GM12878 (cell line): ENCODE results near the gene PPP3CA. TPM values are rescaled to one million over a fixed set of nuclear protein-coding genes. Genes with fewer than 3 reads are reported as not detected.

Experiments
- ATAC-seq: fragments of 200-7000 bp; cut with Tn5 transposase; 3 replicates; pipeline ENCODE4 v1.9.1; 2020; ENCODE audit warnings: mild to moderate bottlenecking, moderate library complexity
- BruUV-seq: library from RNA; stranded (reverse); fragments of 400-500 nt; replicated peaks from 2 replicates; lab custom pipeline; 2021; lab: Mats Ljungman, UMichigan
- CTCF ChIA-PET: fragments of 300-600 bp; sonication (Branson Sonifier 250); formaldehyde crosslinking; extraction: SDS; loops from one replicate; lab custom pipeline; 2021; ENCODE audit warnings: inconsistent platforms; lab: Yijun Ruan, JAX
- POLR2A ChIA-PET: fragments of 350-600 bp; formaldehyde crosslinking; extraction: SDS; loops from one replicate; lab custom pipeline; 2021; ENCODE audit warnings: inconsistent platforms; lab: Charles Lee
- RAD21 ChIA-PET: fragments of 300-600 bp; sonication (Branson Sonifier 250); formaldehyde crosslinking; loops from one replicate; lab custom pipeline; 2023; ENCODE audit warnings: antibody characterized with exemption; ENCODE audit not compliant: unreplicated experiment; lab: Charles Lee
- SMC1A ChIA-PET: fragments of 300-600 bp; sonication (Branson Sonifier 250); formaldehyde crosslinking; loops from one replicate; lab custom pipeline; 2023; ENCODE audit not compliant: unreplicated experiment, uncharacterized antibody; lab: Charles Lee
- DNase-seq: peaks from one replicate; pipeline ENCODE4 v3.0.0-alpha.2; 2011; ENCODE audit warnings: low read depth, low spot score
- FAIRE-seq: peaks from 3 replicates; lab custom pipeline; 2011; peaks lifted over from hg19 to GRCh38; lab: Jason Lieb, UNC
- H2AFZ ChIP-seq: 2 replicates; pipeline ENCODE4 v1.6.0; 2011; ENCODE audit warnings: low read depth, low read length, control low read depth; ENCODE audit not compliant: control insufficient read depth
- H3K27ac ChIP-seq: 2 replicates; pipeline ENCODE4 v1.5.1; 2011; ENCODE audit warnings: control low read depth; ENCODE audit not compliant: control insufficient read depth, insufficient read depth
- H3K27me3 ChIP-seq, 2 experiments: replicated peaks in 1 of 2; 2 replicates each; pipeline versions ENCODE4 v1.6.0 to v1.6.1; 2011; ENCODE audit warnings: low read length in 1 of 2; ENCODE audit not compliant: control insufficient read depth in 2 of 2, insufficient read depth in 2 of 2
- H3K36me3 ChIP-seq, 2 experiments: 2 replicates each; pipeline ENCODE4 v1.5.1; 2011; ENCODE audit warnings: low read length in 1 of 2; ENCODE audit not compliant: control insufficient read depth in 2 of 2, insufficient read depth in 2 of 2
- H3K4me1 ChIP-seq: 2 replicates; pipeline ENCODE4 v1.6.1; 2011; ENCODE audit warnings: mild to moderate bottlenecking, low read length, moderate library complexity, mixed read lengths; ENCODE audit not compliant: control insufficient read depth, insufficient read depth
- H3K4me2 ChIP-seq: 2 replicates; pipeline ENCODE4 v1.6.0; 2011; ENCODE audit warnings: control low read depth; ENCODE audit not compliant: control insufficient read depth, insufficient read depth
- H3K4me3 ChIP-seq: fragments of 200-600 bp; sonication (generic); 2 replicates; pipeline ENCODE4 v1.5.1; 2016
- H3K79me2 ChIP-seq: 2 replicates; pipeline ENCODE4 v1.6.0; 2011; ENCODE audit warnings: low read length; ENCODE audit not compliant: control insufficient read depth, insufficient read depth
- H3K9ac ChIP-seq: 2 replicates; pipeline ENCODE4 v1.8.0; 2011; ENCODE audit warnings: low read length, control low read depth, mixed read lengths; ENCODE audit not compliant: control insufficient read depth, insufficient read depth
- H3K9me3 ChIP-seq: replicated peaks from 3 replicates; pipeline ENCODE4 v1.5.1; 2011; ENCODE audit warnings: mild to moderate bottlenecking, low read length; ENCODE audit not compliant: control insufficient read depth, insufficient read depth
- H4K20me1 ChIP-seq: 2 replicates; pipeline ENCODE4 v1.6.0; 2011; ENCODE audit not compliant: control insufficient read depth, insufficient read depth
- ATF7 ChIP-seq: fragments of 450-650 bp; IDR thresholded peaks from 2 replicates; pipeline ENCODE4 v1.6.1; 2016; ENCODE audit warnings: low read depth, mild to moderate bottlenecking
- CHD1 ChIP-seq: IDR thresholded peaks from 2 replicates; pipeline ENCODE4 v1.6.1; 2012; ENCODE audit warnings: low read depth, low read length, improper control_type of control experiment
- E2F8 ChIP-seq: fragments of 450-650 bp; IDR thresholded peaks from 2 replicates; pipeline ENCODE4 v1.6.1; 2018; ENCODE audit warnings: mild to moderate bottlenecking, low read depth, moderate library complexity; ENCODE audit not compliant: partially characterized antibody
- EGR1 ChIP-seq, 2 experiments: IDR thresholded peaks; 1 replicate in 1 of 2; 2 replicates in 1 of 2; pipeline ENCODE4 v1.6.1; 2011 to 2012; ENCODE audit warnings: low read depth in 2 of 2, low read length in 2 of 2, borderline replicate concordance in 1 of 2, mild to moderate bottlenecking in 1 of 2, moderate library complexity in 1 of 2
- FOXM1 ChIP-seq: IDR thresholded peaks from 2 replicates; pipeline ENCODE4 v1.6.1; 2012; ENCODE audit warnings: low read depth, mild to moderate bottlenecking, inconsistent platforms, low read length, moderate library complexity
- HDGF ChIP-seq: fragments of 450-650 bp; IDR thresholded peaks from 2 replicates; pipeline ENCODE4 v1.6.1; 2016; ENCODE audit warnings: antibody characterized with exemption
- IKZF1 ChIP-seq: fragments of 450-650 bp; conservative IDR thresholded peaks from 2 replicates; pipeline ENCODE4 v1.6.1; 2017; ENCODE audit warnings: antibody characterized with exemption, mild to moderate bottlenecking
- MLLT1 ChIP-seq: fragments of 450-650 bp; IDR thresholded peaks from 2 replicates; pipeline ENCODE4 v1.6.1; 2016; ENCODE audit warnings: mild to moderate bottlenecking
- NR2C2 ChIP-seq: IDR thresholded peaks from 2 replicates; pipeline ENCODE4 v1.6.1; 2011; ENCODE audit warnings: borderline replicate concordance, low read depth; ENCODE audit not compliant: control insufficient read depth, insufficient read length
- NRF1 ChIP-seq: conservative IDR thresholded peaks from 2 replicates; pipeline ENCODE4 v1.6.1; 2011; ENCODE audit warnings: mild to moderate bottlenecking, low read depth, low read length, improper control_type of control experiment
- RFX5 ChIP-seq: IDR thresholded peaks from 2 replicates; pipeline ENCODE4 v1.6.1; 2011; ENCODE audit warnings: low read depth, low read length, improper control_type of control experiment
- RUNX3 ChIP-seq: IDR thresholded peaks from 2 replicates; pipeline ENCODE4 v1.6.1; 2012; ENCODE audit warnings: low read length, inconsistent platforms
- SIN3A ChIP-seq: IDR thresholded peaks from 2 replicates; pipeline ENCODE4 v1.6.1; 2012; ENCODE audit warnings: low read depth, low read length, improper control_type of control experiment
- SPI1 ChIP-seq: IDR thresholded peaks from 2 replicates; pipeline ENCODE4 v1.6.1; 2011; ENCODE audit warnings: low read depth, mild to moderate bottlenecking, low read length, moderate library complexity, borderline replicate concordance; ENCODE audit not compliant: insufficient read depth
- TAF1 ChIP-seq: IDR thresholded peaks from 2 replicates; pipeline ENCODE4 v1.6.1; 2011; ENCODE audit warnings: mild to moderate bottlenecking, low read depth, low read length, borderline replicate concordance
- ZNF384 ChIP-seq: IDR thresholded peaks from 2 replicates; pipeline ENCODE4 v1.6.1; 2012; ENCODE audit warnings: low read depth, mild to moderate bottlenecking, low read length, improper control_type of control experiment, borderline replicate concordance
- WGBS: methylation state at CpG from one replicate; pipeline ENCODE4 v1.1.6; 2016; ENCODE audit warnings: low lambda C conversion rate; ENCODE audit not compliant: insufficient replicate concordance, insufficient coverage; ENCODE audit errors: missing lambda C conversion rate; 5-methylcytosine and 5-hydroxymethylcytosine counted together
- in situ Hi-C: fragments of 300-500 bp; cut with MboI; formaldehyde crosslinking; loops from 9 replicates; pipeline ENCODE4 v1.14.3; 2018; ENCODE audit warnings: mixed read lengths
- intact Hi-C: fragments of 100-400 bp; cut with micrococcal nuclease; formaldehyde crosslinking; loops from one replicate; pipeline ENCODE4 v1.14.2; 2022; ENCODE audit not compliant: unreplicated experiment
- polyA plus RNA-seq, 11 experiments: library from polyadenylated mRNA; depleted of rRNA in 4 of 11; unstranded in 6 of 11; stranded (reverse) in 5 of 11; fragments of >200 nt; fragmentation: Nextera tagmentation in 4 of 11; fragmentation: Illumina TruSeq in 1 of 11; extraction: Ambion mirVana in 4 of 11; extraction: Trizol in 1 of 11; gene quantifications; 1 replicate in 1 of 11; 2 replicates in 10 of 11; pipeline versions ENCODE4 v1.2.1 to v1.2.3, GENCODE V29; 2011 to 2016; ENCODE audit warnings: inconsistent platforms in 2 of 11, missing spikeins in 2 of 11, low read depth in 1 of 11
- total RNA-seq, 4 experiments: library from RNA; depleted of rRNA in 3 of 4; stranded (reverse); fragments of >200 nt in 3 of 4; fragmentation: Illumina TruSeq in 1 of 4; extraction: Trizol in 1 of 4; gene quantifications; 2 replicates each; pipeline versions ENCODE4 v1.2.1 to v1.2.3, GENCODE V29; 2013 to 2021

Gene PPP3CA
- total and polyA plus RNA-seq, 10 of the 15 experiments (the other 5 are each of a cell fraction or from before 2014, with no cell fraction given), result 0.33 to 9.0 (median 1.0) TPM

- no peaks in the 10 kb centered on the region; the same call in 2 of the 3 replicates for H3K9me3 ChIP-seq
- peak; percentile 74 for FAIRE-seq
- H3K36me3 ChIP-seq, result no peaks in the 10 kb centered on the region
- H3K4me3 ChIP-seq, result peak overlapping the region; percentile 40
- H3K27ac ChIP-seq, result peak overlapping the region; percentile 54; the same call in 1 of the 2 replicates
- ChIA-PET POLR2A (interaction anchor here (0.6 to 0.8 kb wide), 2 partner anchors 17 to 22 kb away, joined by 3 read pairs; no protein-coding TSS in a partner anchor), SMC1A (interaction anchor here (1.1 to 3.2 kb wide), 11 partner anchors 9 to 483 kb away, joined by 3 to 16 read pairs (median 5); no protein-coding TSS in a partner anchor), CTCF (interaction anchor here (1.1 to 3.3 kb wide), 3 partner anchors 22 to 402 kb away, joined by 4 to 13 read pairs (median 5); no protein-coding TSS in a partner anchor), RAD21 (interaction anchor here (0.8 to 2.7 kb wide), 6 partner anchors 17 to 401 kb away, joined by 3 to 7 read pairs (median 4); no protein-coding TSS in a partner anchor)
- peak; percentile 95 for ATAC-seq
- DNase-seq, result peak; percentile 64
- 0% methylated on average over 4 of the region's 4 CpGs for WGBS
- H2AFZ ChIP-seq, result no peak overlapping the region; the same call in 1 of the 2 replicates
- H4K20me1 ChIP-seq, result no peaks in the 10 kb centered on the region
- no peak overlapping the region for H3K9ac ChIP-seq
- no TSS peak for BruUV-seq
- H3K4me1 ChIP-seq, result peaks cover 13% of the 10 kb centered on the region
- in situ Hi-C loops, result no loop called here
- intact Hi-C loops, result loop anchor here (2.0 kb wide), 1 partner anchor 17 kb away; no protein-coding TSS in a partner anchor
- H3K4me2 ChIP-seq, result peak overlapping the region; percentile 72
- no peaks in the 10 kb centered on the region; the same call in none of the 2 replicates for H3K79me2 ChIP-seq
- no peaks in the 10 kb centered on the region for H3K27me3 ChIP-seq
- peak; percentile 81 for TF ChIP-seq ATF7
- no peak for TF ChIP-seq E2F8
- no peak for TF ChIP-seq ZNF384
- peak; percentile 16; the same call in 1 of the 2 replicates for TF ChIP-seq SPI1
- peak; percentile 95 for TF ChIP-seq RUNX3
- no peak for TF ChIP-seq EGR1 (IDR thresholded peaks at IDR 0.05; ENCODE audit: borderline replicate concordance in 1 of 2, low read depth in 2 of 2, low read length in 2 of 2)
- TF ChIP-seq FOXM1, result peak; percentile 58; the same call in 1 of the 2 replicates
- TF ChIP-seq RFX5, result no peak
- TF ChIP-seq CHD1, result no peak
- TF ChIP-seq IKZF1, result peak; percentile 59; the same call in 1 of the 2 replicates
- TF ChIP-seq MLLT1, result 0 out of 2 replicates have a peak, but pooled peaks have one; percentile 27
- no peak for TF ChIP-seq NR2C2
- no peak for TF ChIP-seq NRF1
- TF ChIP-seq HDGF, result no peak
- no peak for TF ChIP-seq TAF1
- TF ChIP-seq SIN3A, result no peak
Observed at GRCh38 chr4:101328063-101328602, 19.2 kb downstream of the PPP3CA start.
